ENCODE results near the gene UBE2B.
"Not testable (repeated sequence)": the region's sequence is repeated elsewhere in the genome, so short reads cannot be mapped to it uniquely, and the experiment has no call there.

UBE2B gene

DNA sequence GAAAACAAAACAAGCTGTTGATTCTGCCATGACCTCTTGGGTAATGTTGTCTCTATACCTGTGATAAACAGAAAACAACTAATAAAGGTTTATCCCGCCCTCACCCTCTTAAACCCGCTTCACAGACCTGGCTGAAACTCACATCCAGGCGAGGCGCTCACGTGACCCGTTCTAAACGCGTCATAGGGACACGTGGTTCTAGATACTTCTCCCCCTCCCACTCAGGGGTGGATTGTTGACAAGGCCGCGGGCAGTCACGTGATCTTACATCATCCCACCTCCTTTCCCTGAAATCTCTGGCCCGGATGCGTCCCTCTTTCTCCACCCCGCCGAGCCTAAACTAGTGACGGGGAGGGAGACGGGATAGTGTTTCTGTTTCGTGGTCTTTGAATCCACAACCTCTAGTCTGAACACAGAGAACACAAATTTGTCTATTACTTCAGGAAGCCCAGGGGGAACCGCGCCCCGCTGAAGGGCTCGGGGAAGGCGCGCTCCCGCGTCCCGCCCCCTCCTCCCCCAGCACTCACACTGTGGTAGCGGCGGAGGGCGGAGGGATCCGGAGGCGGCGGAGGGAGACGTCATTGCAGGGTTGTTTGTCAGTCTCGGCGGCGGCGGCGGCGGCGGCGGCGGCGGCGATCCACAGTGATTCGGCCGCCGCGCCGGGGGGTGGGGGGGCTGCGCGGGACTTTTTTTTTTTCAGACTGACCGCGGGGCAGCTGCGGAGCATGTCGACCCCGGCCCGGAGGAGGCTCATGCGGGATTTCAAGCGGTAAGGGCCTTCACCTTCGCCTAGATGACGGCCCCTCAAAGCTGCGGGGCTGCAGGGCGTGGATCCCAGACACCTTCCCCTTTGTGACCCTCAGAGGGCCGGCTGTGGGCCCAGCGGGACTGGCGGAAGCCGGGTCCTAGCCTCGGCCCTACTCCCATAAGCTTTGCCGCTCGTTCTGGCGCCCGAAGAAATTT lies at the start of gene UBE2B:
Gene UBE2B (plus strand): TSS at position 699 of the 963 bp plus-strand sequence. CDS start 27 bp downstream, at position 726.
- DNase-seq, result peak; percentile 96

DNA sequence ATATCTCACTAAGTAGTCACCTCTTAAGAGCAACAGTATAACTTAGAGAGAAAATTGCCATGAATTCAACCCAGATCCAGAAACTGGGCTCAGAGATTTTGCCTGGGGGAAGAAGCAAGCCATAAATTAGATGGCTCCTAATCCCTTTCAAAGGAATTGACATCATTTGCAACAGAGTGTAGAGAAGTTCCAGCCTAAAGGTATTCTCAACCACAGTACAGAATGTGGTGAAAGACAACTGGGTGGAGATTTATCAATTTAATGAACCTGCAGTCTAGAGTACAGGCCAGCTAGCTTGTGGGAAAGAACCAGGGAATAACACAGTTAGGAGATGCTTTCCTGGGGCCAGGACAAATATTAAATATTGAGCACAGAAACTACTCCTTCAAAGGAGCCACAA lies 44.0 kb upstream of the UBE2B start:
- no peak for DNase-seq

DNA sequence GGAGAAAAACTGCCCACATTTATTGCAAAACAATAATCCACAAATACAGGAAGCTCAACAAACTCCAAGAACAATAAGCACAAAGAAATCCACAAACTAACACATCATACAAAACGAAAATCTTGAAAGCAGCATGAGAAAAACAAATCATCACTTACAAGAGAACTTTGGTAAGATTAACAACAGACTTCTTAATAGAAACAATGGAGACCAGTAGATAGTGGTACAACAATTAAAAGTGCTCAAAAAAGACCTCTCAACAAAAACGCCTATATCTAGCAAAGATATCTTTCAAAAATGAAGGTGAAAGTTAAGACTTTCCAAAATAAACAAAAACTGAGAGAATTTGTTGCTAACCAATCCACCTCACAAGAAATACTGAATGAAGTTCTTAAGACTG lies 42.8 kb upstream of the UBE2B start:
- no peak for DNase-seq

DNA sequence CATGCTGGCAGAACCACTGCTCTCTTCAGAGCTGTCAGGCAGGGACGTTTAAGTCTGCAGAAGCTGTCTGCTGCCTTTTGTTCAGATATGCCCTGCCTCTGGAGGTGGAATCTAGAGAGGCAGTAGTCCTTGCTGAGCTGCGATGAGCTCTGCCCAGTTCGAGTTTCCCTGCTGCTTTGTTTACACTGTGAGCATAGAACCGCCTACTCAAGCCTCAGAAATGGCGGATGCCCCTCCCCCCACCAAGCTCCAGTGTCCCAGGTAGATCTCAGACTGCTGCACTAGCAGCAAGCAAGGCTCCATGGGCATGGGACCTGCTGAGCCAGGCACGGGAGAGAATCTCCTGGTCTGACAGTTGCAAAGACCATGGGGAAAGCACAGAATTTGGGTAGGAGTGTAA lies 34.5 kb upstream of the UBE2B start:
- not testable (repeated sequence) for DNase-seq

DNA sequence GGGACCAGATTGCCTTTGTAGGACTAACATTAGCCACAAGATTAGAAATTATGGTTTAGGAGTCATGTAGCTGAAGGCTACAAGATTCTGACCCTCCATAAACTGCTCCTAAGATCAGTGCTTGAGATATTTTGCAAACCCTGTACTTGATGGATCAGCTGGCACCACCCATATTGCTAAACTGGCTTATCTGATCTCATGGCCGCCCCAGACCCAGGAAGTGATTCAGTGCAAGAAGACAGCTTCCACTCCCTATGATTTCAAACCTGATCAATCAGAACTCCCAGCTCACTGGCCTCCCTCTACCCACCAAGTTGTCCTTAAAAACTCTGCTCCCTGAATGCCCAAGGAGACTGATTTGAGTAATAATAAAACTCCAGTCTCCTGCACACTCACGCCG lies 27.9 kb upstream of the UBE2B start:
- DNase-seq, result not testable (repeated sequence)

DNA sequence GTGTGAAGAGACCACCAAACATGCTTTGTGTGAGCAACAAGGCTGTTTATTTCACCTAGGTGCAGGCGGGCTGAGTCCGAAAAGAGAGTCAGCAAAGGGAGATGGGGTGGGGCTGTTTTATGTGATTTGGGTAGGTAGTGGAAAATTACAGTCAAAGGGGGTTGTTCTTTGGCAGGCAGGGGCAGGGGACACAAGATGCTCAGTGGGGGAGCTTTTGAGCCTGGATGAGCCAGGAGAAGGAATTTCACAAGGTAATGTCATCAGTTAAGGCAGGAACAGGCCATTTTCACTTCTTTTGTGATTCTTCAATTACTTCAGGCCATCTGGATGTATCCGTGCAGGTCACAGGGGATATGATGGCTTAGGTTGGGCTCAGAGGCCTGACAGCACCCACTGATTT lies 25.9 kb upstream of the UBE2B start:
- not testable (repeated sequence) for DNase-seq

DNA sequence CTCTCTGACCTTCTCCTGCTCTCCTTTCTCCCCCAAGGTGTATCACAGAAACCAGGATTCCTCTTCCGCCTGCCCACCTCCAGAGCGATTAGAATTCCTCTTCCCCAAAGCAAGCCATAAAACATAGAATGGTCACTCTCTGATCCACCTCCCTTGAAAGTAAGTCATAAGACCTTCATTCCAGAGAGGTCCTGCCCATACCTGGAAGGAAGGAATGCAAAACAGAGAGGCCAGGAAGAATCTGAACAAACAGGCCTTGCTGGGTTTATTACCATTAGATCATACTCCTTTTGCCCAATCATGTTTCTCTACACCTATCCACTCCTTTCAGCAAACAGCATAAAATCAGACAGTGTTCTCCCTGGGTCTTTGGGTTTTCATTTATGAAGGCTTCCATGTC lies 25.4 kb upstream of the UBE2B start:
- DNase-seq, result no peak

DNA sequence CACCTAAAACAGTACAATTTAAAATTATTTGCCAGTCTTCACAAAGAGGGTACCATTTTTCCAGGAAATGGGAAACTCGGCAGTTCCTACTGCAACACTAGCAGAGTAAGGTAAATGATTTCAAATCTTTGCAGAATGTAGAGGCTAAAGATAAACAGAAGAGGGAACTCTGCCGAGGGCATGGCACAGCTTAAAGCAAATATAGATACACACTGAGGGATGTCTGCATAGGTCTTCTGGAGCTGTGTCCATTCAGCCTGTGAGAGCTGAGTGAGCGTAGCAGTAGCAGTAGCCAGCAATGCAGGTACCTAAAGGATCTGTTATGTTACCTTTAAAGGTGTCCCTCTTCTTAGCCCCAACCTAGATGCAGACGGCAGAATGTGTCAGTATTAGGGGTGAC lies 21.9 kb upstream of the UBE2B start:
- no peak for DNase-seq

DNA sequence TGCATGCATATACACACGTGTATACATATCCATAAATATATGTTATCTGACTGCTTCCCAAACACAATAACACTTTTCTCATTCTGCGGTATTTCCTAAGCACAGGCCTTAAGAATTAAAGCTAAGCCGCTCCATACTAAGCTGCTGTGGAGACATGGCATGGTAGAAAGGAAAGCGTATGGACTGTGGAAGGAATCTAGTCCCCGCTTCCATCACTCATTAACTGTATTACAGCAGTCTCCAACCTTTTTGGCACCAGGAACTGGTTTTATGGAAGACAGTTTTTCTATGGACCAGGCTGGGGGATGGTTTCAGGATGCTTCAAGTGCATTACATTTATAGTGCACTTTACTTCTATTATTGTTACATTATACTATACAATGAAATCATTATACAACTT lies 15.7 kb upstream of the UBE2B start:
- DNase-seq, result no peak

DNA sequence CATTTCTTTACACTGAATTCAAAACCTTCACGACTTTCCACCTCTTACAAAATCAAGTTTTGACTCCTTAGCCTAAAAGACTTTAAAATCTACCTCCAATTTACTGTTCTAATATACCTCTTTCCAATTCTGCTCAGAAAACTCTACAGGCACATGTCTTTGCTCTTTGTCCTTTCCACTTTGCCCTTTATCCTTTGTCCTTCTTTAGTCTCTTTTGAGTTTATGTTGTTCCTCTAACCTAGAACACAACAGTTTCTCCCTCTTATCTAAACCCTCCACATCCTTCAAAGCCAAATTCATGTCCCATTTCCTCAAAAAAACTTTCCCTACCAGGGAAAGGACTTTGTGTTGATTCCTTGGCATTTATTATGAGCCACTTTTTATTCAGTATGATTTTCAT lies 5.8 kb upstream of the UBE2B start:
- no peak for DNase-seq

DNA sequence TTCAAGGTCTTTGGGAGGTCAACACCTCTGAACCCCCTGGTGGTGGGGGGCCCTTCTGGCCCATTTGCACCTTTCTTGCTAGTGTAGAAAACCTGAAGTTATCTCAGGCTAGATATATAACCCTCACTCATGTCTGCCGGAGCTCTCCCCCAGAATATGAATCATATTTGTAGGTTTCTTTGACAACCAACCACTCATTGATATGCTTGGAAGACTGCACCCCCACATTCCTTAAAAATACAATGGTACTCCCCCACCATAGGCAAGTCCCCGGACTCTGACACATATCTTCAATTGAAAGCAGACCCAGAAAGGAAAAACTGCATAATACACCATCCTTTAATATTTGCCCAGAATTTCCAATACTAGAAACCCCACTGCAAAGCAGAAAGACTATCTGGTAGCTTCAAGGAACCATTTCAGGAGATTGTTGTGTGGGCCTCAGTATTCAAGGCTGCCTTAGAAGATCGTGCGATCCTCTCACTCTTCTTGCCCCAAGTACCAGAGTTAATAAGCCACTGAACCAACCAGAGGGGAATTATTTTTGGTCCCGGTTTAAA lies 978 bp upstream of the UBE2B start:
- DNase-seq, result no peak

DNA sequence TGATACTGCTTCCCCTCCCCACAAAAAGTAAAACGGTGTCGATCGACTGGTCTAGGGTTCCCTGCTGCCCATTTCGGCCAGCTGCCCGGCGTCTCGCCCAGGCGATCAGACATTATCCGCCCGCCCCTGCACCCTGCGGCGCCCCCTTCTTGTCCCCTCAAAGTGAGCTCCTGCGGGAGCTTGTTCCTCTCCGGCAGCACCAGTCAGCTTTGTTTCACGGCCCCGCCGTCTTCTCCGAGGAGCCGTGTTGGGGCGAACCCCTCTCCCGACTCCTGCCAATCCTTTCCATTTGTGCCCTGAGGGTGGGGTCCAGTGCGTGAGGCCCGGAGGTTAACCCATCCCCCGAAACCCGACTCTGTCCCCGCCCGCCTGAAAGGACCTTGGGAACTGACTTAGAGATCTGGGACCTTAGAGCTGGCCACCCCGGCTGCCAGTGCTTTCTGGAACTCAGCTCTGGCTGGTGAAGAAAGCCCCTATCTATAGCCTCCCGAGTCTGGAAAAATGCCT lies 518 bp downstream of the UBE2B start:
- no peak for DNase-seq

DNA sequence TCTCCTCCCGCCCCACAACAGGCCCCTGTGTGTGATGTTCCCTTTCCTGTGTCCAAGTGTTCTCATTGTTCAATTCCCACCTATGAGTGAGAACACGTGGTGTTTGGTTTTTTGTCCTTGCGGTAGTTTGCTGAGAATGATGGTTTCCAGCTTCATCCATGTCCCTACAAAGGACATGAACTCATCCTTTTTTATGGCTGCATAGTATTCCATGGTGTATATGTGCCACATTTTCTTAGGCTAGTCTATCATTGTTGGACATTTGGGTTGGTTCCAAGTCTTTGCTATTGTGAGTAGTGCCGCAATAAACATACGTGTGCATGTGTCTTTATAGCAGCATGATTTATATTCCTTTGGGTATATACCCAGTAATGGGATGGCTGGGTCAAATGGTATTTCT lies 2.3 kb downstream of the UBE2B start:
- DNase-seq, result not testable (repeated sequence)

DNA sequence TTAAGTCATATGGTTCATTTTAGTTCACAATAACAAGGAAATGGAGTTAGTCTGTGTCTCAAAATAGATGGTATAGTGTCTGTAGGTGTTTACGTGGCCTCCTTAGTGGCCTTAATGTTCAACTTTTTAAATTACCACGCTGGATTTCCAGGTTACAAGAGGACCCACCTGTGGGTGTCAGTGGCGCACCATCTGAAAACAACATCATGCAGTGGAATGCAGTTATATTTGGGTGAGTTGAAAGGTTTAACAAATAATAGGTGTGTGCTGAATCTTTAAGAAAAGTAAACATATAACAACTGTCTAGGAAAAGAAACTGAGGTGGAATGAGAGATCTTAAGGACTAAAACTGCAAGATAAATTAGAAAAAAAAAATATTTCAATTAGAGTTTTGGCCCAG lies 2.9 kb downstream of the UBE2B start:
- DNase-seq, result no peak

DNA sequence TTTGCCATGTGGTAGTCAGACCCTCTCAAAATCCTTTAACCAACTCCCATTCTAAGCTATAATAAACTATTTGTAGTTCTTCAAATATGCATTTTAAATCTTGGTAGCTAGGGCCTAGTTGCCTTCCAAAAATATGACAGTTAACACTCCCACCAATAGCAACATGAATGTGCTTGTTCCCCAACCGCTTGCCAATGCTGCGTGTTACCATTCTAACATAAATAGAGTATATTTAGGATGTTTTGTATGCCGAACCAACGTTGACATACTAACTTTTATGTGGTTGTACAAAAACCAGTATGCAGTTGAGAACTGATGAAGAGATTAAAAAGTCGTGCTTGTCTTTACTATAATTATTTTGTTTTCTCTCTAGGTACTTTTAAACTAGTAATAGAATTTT lies 9.0 kb downstream of the UBE2B start:
- no peak for DNase-seq

DNA sequence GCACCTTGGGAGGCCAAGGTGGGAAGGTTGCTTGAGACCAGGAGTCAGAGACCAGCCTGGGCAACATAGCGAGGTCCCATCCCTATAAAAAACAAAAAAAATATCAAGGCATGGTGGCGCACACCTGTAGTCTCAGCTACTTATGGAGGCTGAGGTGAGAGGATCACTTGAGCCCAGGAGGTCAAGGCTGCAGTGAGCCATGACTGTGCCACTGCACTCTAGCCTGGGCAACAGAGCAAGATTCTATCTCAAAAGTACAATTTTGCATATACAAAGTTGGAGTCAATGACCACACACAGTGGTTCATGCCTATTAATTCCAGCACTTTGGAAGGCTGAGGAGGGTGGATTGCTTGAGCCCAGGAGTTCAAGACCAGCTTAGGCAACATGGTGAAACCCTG lies 10.8 kb downstream of the UBE2B start:
- not testable (repeated sequence) for DNase-seq

DNA sequence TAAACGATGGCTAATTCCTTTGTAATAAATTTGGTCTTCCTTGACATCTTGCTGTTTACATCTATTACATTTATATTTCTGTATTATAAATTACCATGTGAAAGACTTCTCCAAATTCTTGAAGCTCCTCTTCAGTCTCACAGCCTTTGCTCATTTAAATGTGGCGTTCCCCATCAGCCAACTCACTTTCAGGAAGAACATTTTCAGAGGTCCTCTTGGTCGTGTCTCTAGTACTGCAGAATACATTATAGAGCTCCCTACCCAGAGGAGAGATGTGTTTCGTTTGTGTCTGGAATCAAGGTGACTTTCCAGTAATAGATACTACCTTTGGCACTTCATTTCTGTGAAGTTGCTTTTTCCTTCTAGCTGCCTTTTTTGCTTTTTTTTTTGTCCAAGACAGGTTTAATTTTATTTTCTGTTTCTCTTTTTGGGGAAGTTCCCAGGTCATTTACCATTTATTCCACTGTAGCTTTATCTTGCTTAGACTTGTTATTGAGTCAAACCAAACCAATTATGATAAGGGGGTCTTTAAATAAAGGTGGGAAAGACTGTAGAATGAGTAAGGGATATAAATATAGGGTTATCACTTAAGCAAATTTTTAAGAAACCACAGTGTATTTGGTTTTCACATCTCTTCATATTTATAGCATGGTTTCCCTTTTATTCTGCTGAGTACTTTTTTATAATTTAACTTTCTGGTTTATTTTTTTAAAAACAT lies 12.8 kb downstream of the UBE2B start:
- no peak for DNase-seq

DNA sequence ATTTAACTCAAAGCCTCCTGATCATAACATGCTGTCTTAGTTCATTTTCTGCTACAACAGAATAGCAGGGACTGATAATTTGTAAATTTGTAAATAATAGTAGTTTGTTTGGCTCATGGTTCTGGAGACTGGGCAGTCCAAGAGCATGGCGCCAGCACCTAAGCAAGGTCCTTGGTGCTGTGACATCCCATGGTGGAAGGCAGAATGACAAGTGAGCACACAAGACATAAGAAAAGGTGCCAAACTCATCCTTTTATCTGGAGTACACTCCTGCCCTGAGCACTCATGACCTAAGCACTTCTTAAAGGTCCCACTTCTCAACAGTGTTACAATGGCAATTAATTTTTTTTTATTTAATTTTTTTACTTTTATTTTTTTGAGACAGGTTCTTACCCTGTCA lies 16.1 kb downstream of the UBE2B start:
- no peak for DNase-seq

DNA sequence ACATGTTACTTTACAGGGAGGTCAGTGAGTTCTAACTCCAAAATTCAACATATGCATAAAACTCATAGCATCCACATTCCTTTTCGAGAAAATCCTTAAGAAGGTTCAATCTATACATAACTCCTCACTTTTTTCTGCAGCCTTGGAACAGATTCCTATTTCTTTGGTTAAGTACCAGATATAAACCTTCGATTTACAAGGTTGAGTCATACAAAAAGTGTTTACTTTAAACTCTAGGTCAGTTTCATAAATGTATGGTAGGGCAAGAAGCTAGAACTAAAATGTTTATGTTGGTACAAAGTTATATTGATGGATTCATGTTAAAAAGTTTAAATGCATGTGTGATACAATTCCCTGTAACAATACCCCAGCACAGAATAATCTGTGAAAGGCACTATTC lies 20.9 kb downstream of the UBE2B start:
- no peak for DNase-seq

DNA sequence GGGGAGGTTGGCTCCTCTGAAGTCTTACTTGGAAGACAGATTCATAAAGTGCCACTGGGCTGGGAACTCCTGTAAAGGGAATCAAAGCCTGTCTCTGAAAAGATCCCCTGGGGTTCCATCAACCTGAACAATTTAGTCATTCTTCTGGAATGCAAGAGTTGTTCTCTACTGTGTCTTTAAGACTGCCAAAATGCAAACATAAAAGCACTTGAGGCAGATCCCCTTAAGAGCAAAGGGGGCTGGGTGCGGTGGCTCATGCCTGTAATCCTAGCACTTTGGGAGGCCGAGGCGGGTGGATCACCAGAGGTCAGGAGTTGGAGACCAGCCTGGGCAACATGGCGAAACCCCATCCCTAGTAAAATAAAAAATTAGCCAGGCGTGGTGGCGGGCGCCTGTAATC lies 23.6 kb downstream of the UBE2B start:
- DNase-seq, result no peak

DNA sequence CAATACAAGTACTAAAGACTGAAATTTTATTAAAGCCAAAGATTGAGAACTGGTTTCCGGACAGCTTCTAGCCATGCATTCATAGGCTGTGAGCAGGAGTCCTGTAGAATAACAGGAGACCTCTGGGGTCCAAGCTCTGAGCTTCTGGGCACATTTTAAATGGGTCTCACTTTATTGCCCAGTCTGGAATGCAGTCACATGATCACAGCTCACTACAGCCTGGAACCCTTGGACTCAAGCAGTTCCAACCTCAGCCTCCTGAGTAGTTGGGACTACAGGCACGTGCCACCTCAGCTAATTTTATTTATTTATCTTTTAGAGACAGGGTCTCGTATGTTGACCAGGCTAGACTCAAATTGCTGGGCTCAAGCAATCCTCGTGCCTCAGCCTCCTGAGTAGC lies 24.9 kb downstream of the UBE2B start:
- no peak for DNase-seq

DNA sequence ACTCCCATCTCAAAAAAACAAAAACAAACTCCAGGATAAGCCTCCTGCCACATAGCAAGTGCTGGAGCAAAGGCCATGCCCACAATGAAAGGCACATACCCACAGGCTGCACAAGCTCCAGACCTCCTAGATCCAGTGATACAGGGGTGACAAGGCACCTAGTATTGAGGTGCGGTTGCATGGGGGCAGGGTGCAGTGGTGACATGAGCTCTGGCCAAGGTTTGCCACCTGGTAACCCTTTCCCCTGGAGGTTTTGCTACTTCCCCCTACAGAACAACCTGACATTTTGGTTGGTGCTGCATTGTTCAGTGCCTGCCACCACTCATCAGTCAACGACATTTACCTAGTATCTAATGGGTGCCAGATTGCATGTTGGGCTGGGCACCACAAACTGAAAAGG lies 25.8 kb downstream of the UBE2B start:
- no peak for DNase-seq

DNA sequence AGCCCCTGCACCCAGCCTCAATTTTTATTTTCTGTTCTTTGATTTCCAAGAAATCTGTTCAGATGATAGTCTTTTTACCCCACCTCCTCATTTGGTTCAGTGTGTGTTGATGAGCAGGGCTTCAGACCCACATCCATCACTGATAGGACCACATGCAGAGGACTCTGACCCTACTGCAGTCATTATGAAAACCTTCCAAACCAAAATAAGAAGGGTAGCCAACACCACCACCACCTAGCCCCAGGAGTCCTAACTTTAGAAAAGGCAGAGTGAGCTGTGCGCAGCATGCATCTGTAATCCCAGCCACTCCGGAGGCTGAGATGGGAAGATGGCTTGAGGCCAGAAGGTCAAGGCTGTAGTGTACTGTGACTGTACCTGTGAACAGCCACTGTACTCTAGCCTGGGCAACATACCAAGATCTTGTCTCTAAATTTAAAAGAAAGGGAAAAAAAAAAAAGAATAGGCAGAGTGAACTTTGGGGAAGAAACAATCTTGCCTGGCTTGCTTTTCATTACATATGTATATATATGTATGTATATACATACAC lies 27.3 kb downstream of the UBE2B start:
- no peak for DNase-seq

All from NCI-H1694 (cell line).